Urothelium cell line (cell line): ENCODE data around the gene FAM8A1.
A peak's percentile ranks its signal among the peaks of the same experiment; 100 is the strongest.
"Not testable (repeated sequence)": the region's sequence is repeated elsewhere in the genome, so short reads cannot be mapped to it uniquely, and the experiment has no call there.

Experiments used
- DNase-seq: peaks from one replicate; pipeline ENCODE4 v3.0.0; 2011; ENCODE audit warnings: low spot score, mixed read lengths
- FAIRE-seq: peaks from 2 replicates; lab custom pipeline; 2011; peaks lifted over from hg19 to GRCh38; lab: Jason Lieb, UNC

Gene FAM8A1

GRCh38 chr6:17599877-17600526, at the start of gene FAM8A1:
TSS of gene FAM8A1 (plus strand) at chr6:17600302. CDS start at chr6:17600410, 108 bp downstream.
- DNase-seq (peak; percentile 94), FAIRE-seq (peak; percentile 85)

- FAIRE-seq (no peak), DNase-seq (no peak)
These were observed 48.6 kb upstream of the FAM8A1 start for GRCh38 chr6:17551383-17551958.

GRCh38 chr6:17552861-17553260, 47.2 kb upstream of the FAM8A1 start:
- no peak for DNase-seq
- no peak for FAIRE-seq

DNA sequence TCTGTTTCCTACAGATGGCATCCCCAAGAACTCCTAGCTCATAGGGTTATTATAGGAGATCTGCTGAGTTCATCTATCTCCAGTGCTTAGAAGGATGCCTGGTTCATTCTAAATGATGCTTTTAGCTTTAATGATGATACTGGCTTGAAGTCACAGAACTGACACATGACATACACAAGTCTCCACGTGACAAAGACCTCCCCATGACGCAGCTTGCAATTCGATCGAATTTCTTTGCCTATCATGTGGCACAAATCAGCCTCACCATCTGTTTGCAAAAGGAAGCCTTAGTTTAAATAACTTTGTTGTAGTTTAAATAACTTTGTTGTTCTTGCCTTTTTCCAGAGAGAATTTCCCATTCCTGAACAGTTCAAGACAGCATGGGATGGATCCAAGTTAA, 44.1 kb upstream of the FAM8A1 start:
- FAIRE-seq = no peak

DNA sequence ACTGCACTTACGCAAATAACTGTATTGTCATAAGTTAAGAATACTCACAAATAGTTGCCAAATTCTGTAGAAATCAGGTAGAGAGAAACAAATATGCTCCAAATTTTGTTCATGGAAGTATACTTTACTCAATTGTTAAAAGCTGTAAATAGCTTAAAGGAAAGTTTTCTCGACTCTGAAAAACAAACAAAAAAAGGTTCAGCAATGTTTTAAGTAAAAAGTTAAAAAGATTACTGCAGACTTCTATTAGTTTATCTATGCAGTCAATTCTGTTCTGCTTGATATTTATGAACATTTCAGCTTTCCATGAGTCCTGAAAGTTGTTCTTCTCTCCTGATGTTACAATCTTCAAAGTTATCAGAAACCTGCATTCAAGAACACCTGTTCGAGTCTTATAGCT, 37.5 kb upstream of the FAM8A1 start:
- DNase-seq (no peak), FAIRE-seq (no peak)

More for the DNA sequence above, 44.1 kb upstream of the FAM8A1 start:
- no peak for DNase-seq

- no peak for FAIRE-seq
- DNase-seq = no peak
These were observed 34.7 kb upstream of the FAM8A1 start for GRCh38 chr6:17565399-17565798.

DNA sequence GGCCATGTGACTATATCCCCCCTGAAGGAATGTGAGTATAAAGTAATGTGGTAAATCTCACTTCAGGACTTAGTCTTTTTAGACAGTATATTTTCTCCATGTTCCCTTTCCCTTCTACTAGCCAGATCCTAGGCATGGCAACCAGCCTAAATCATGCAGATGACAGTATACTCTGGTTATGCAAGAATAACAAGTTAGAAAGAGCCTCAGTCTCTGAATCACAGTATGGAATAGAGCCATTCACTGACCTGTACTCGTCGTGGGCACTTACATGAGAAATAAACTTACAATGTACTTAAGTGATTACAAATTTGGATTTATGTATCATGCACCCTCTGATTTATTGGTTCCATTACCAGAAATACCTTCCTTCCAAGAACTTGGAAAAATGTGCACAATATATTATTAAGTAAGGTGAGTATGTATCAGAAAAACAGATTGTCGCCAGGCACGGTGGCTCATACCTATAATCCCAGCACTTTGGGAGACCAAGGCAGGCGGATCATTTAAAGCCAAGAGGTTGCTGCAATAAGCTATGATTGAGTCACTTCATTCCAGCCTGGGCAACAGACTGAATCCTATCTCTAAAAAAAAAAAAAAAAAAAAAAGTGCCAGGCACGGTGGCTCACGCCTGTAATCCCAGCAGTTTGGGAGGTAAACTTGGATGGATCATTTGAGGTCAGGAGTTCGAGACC, 25.1 kb upstream of the FAM8A1 start:
- no peak for FAIRE-seq
- DNase-seq = no peak

DNA sequence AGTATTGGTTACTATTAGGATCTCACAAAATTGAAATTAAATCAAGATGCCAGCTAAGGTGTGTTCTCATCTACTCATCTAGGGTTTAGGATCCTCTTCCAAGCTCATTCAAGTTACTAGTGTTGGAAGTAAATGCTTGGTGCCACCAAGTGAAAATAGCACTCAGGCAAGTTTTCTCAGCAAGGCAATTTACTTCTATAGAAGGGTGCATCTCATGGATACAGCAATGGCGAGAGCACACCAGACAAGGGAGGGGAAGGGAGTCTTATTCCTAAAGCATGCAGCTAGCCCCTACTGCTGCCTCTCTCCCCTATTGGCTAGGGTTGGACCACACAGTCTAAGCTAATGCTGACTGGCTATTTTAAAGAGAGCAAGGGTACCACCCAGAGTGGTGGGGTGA, 23.0 kb upstream of the FAM8A1 start:
- no peak for DNase-seq
- FAIRE-seq = no peak

- DNase-seq = peak; percentile 43
- no peak for FAIRE-seq
These were observed 19.5 kb upstream of the FAM8A1 start for GRCh38 chr6:17580518-17581048.

- DNase-seq, FAIRE-seq: not testable (repeated sequence)
These were observed 18.8 kb upstream of the FAM8A1 start for GRCh38 chr6:17581282-17581681.

- DNase-seq (no peak), FAIRE-seq (no peak)
These were observed 16.3 kb upstream of the FAM8A1 start for GRCh38 chr6:17583811-17584210.

- DNase-seq (peak; percentile 57), FAIRE-seq (no peak)
These were observed 15.8 kb upstream of the FAM8A1 start for GRCh38 chr6:17584241-17584803.

DNA sequence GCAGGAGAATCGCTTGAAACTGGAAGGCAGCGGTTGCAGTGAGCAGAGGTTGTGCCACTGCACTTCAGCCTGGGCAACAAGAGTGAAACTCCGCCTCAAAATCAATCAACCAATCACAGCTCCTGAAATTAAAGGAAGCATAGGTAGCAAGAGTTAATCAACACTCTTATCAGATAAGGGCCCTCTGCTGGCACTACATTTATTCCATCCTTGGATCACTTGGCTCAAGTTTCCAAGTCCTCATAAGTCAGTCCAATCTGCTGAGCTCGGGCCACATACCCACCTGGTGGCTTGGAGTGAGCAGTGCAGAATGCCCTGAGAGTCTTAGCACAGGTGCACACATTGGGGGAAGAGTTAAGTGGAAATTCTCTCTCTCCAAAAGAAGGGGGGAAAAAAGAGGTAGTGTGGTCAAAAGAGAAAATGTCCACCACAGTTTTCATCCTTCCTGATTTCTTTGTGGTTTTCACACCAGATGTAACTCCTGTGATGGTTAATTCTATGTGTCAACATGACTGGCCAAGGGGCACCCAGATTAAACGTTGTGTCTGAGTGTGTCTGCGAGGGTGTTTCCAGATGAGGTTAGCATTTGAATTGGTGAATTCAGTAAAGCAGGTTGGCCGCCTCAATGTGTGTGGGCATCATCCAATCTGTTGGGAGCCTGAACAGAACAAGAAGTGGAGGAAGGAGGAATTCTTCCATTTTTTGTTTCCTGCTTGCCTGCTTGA, 14.2 kb upstream of the FAM8A1 start:
- DNase-seq = peak; percentile 21
- FAIRE-seq = no peak

DNA sequence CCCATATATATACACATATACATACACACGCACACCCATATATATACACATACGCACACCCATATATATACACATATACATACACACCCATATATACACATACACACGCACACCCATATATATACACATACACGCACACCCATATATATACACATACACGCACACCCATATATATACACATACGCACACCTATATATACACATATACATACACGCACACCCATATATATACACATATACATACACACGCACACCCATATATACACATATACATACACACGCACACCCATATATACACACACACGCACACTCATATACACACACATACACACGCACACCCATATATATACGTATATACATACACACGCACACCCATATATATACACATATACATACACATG, 13.5 kb upstream of the FAM8A1 start:
- FAIRE-seq = peak; percentile 75
- not testable (repeated sequence) for DNase-seq

GRCh38 chr6:17588011-17588410, 12.1 kb upstream of the FAM8A1 start:
- DNase-seq = no peak
- FAIRE-seq = no peak

- DNase-seq (peak; percentile 82), FAIRE-seq (peak; percentile 37)
These were observed 10.6 kb upstream of the FAM8A1 start for GRCh38 chr6:17589406-17590096.

GRCh38 chr6:17591287-17591686, 8.8 kb upstream of the FAM8A1 start:
- no peak for FAIRE-seq
- DNase-seq = no peak

DNA sequence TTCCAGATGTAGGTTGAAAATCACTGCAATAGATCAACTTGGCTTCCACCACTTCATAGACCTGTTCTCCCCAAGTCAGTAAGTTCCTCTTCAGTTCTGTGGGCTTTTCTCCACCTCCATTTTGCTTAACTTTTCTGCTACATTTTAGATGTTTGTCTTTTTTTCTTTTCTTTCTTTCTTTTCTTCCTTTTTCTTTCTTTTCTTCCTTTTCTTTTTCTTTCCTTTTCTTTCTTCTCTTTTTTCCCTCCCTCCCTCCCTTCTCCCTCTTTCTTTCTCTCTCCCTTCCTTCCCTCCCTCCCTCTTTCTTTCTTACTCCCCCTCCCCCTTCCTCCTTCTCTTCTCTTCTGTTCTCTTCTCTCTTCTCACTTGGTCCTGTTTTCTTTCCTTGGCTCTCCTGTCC, 6.9 kb upstream of the FAM8A1 start:
- DNase-seq (no peak), FAIRE-seq (no peak)

GRCh38 chr6:17596085-17596484, 4.0 kb upstream of the FAM8A1 start:
- no peak for FAIRE-seq
- no peak for DNase-seq
